GM12872 (cell line): ENCODE measurements around the gene HSD11B2.

Experiments used
- TF ChIP-seq, protein P1 (sequence below): IDR thresholded peaks from 3 replicates; pipeline ENCODE4 v1.5.1; 2011; ENCODE audit warnings: low read depth, mild to moderate bottlenecking, low read length, moderate library complexity; ENCODE audit not compliant: insufficient read depth

HSD11B2 gene

DNA sequence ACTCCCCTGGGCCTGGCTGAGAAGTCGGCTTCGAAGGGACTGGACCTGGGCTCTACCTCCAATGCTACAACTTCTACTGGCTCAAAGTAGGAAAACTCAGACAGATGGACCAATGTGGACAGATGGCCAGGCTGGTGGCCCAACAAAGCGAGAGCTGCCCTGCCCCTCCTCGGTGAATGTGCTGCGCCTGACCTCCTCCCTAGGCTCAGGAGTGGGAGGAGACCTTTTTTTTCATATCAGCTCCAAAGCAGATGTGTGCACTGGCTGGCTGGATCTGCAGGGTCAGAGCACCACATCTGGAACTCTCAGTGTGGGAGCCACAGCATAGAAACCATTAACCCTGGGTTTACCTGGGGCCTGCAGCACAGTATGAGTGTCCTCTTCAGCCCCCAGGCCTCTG is 29.2 kb downstream of the HSD11B2 start:
- TF ChIP-seq, protein P1, sequence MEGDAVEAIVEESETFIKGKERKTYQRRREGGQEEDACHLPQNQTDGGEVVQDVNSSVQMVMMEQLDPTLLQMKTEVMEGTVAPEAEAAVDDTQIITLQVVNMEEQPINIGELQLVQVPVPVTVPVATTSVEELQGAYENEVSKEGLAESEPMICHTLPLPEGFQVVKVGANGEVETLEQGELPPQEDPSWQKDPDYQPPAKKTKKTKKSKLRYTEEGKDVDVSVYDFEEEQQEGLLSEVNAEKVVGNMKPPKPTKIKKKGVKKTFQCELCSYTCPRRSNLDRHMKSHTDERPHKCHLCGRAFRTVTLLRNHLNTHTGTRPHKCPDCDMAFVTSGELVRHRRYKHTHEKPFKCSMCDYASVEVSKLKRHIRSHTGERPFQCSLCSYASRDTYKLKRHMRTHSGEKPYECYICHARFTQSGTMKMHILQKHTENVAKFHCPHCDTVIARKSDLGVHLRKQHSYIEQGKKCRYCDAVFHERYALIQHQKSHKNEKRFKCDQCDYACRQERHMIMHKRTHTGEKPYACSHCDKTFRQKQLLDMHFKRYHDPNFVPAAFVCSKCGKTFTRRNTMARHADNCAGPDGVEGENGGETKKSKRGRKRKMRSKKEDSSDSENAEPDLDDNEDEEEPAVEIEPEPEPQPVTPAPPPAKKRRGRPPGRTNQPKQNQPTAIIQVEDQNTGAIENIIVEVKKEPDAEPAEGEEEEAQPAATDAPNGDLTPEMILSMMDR: no peak

DNA sequence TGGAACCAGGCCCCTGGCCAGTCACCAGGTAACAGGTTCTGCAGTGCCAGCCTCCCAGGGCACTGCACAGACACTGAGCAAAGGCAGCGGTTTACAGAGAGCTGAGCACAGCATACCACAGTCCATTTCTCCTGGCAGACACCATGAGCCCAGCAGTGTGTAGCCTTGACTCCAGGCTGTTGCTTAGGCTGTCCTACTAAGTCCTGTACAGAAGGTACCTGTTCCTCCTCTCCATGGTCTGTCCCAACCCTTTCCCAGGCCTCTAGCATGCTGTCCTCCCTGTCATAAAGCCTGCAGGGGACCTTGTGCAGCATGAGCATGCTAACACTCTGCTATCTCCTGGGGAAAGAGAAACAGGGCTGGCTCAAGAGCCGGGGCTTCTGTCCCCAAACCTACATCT is 30.0 kb downstream of the HSD11B2 start:
- TF ChIP-seq, protein P1: no peak

DNA sequence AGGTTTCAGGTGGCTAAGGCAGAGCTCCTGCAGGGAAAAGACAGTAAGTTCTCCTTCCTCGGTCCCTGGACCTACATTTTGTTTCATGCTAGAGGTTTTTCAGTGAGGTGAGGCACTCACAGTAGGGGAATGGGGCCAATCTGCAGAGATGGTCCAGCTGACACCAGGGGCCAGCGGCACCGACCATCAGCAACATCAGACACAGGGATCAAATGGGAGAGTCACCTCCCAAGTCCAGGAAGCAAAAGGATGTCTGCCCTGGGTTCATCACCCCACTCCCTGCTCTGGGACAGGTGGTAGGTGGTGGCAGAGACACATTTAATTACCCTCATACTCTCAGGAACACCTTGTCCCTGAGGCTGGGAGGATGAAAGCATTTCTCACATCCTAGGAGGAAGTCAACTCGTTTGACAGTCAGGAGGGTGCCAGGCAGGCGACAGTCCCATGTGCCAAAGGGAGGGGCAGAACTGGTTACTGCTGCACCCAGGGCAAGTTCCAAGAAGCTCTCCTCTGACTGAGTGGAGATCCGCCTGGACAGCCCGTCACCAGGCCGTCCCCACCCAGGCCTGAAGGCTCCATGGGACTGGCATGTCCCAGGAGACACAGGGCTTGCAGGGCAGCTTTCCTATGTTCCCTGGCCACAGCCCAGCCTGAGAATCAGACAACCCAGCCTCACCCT is 30.8 kb downstream of the HSD11B2 start:
- TF ChIP-seq, protein P1: no peak

DNA sequence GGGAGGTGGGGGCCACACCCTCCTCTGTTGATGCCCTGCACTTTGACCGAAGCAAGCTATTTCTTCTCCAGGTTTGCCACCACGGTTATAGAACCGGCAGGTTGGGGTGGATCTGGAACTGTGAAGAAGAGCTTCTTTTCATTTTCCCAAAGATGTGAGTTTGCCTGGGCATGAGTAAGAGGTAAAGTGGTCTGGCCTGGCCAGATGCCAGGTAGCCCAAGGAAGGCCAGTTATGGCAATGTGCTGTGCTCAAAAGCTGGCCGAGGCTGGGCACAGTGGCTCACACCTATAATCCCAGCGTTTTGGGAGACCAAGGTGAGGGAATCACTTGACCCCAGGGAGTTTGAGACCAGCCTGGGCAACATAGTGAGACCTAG is 31.3 kb downstream of the HSD11B2 start:
- TF ChIP-seq, protein P1: no peak

DNA sequence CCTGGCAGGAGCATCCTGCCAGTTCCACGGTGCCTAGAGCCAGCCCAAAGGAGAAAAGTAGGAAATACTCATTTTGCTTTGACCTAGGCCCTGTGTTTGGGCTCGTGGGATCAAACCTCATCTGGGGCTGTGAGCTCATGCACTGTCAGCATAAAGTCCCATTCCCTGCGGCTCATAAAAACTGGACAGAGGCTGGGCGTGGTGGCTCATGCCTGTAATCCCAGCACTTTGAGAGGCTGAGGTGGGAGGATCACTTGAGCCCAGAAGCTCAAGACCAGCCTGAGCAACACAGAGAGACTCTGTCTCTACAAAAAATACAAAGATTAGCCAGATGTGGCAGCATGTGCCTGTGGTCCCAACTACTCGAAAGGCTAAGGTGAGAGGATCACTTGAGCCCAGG is 32.1 kb downstream of the HSD11B2 start:
- TF ChIP-seq, protein P1: no peak

DNA sequence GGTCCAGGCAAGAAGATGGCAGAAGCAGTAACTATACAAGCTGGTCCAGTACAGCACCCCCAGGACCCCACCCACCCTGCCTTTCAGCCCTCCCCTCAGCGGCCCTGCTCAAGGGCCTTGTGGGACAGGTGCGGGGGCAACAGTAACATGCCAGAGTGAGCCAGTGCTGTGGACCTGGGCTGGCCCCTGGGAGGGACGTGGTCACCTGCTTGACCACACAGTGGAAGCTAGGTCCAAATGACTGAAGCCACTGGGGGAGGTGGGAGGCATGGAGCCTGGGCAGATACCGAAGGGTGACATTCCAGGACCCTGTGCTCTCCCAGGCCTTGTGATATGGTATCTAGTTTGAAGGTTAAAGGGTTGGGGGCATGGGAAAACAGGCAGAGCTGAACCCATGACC is 32.8 kb downstream of the HSD11B2 start:
- TF ChIP-seq, protein P1: no peak

DNA sequence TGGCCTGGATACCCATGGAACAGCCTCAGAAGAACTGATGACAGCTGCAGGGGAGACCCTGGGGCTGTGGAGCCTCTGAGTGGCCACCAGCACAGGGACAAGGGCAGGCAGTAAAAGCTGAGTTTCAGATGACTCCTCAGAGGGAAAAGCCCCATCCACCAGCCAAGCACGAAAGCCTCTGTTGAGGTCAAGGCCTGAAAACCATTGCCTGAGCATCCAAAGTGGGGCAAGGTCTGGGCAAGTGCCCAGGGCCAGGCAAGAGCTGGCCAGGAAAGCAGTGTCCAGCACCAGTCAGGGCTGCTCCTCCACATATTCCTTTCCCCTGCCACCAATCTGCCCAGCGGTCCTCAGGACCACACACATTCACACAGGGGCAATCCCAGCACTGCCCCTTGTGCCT is 33.6 kb downstream of the HSD11B2 start:
- TF ChIP-seq, protein P1: no peak

DNA sequence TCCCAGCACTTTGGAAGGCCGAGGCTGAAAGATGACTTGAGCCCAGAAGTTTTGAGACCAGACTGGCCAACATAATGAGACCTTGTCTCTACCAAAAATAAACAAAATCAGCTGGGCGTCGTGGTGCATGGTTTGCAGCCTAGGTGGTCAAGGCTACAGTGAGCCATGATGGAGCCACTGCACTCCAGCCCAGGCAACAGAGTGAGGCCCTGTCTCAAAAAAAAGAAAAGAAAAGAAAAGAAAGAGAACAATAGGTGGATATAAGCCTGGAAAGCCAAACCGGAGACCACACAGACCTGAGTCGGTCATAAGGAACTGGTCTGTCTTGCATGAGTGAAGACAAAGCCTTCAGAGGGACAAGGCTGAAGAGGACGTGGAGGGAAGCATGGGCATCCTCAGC is 35.7 kb downstream of the HSD11B2 start:
- TF ChIP-seq, protein P1: no peak
